GM12878 (cell line): ENCODE results near the gene ATP8A1. TPM values are rescaled to one million over a fixed set of nuclear protein-coding genes. Genes with fewer than 3 reads are reported as not detected.

ENCODE experiments used
- ATAC-seq: fragments of 200-7000 bp; cut with Tn5 transposase; 3 replicates; pipeline ENCODE4 v1.9.1; 2020; ENCODE audit warnings: mild to moderate bottlenecking, moderate library complexity
- BruUV-seq: library from RNA; stranded (reverse); fragments of 400-500 nt; replicated peaks from 2 replicates; lab custom pipeline; 2021; lab: Mats Ljungman, UMichigan
- CTCF ChIA-PET: fragments of 300-600 bp; sonication (Branson Sonifier 250); formaldehyde crosslinking; extraction: SDS; loops from one replicate; lab custom pipeline; 2021; ENCODE audit warnings: inconsistent platforms; lab: Yijun Ruan, JAX
- POLR2A ChIA-PET: fragments of 350-600 bp; formaldehyde crosslinking; extraction: SDS; loops from one replicate; lab custom pipeline; 2021; ENCODE audit warnings: inconsistent platforms; lab: Charles Lee
- RAD21 ChIA-PET: fragments of 300-600 bp; sonication (Branson Sonifier 250); formaldehyde crosslinking; loops from one replicate; lab custom pipeline; 2023; ENCODE audit warnings: antibody characterized with exemption; ENCODE audit not compliant: unreplicated experiment; lab: Charles Lee
- SMC1A ChIA-PET: fragments of 300-600 bp; sonication (Branson Sonifier 250); formaldehyde crosslinking; loops from one replicate; lab custom pipeline; 2023; ENCODE audit not compliant: unreplicated experiment, uncharacterized antibody; lab: Charles Lee
- DNase-seq: peaks from one replicate; pipeline ENCODE4 v3.0.0-alpha.2; 2011; ENCODE audit warnings: low read depth, low spot score
- FAIRE-seq: peaks from 3 replicates; lab custom pipeline; 2011; peaks lifted over from hg19 to GRCh38; lab: Jason Lieb, UNC
- H2AFZ ChIP-seq: 2 replicates; pipeline ENCODE4 v1.6.0; 2011; ENCODE audit warnings: low read depth, low read length, control low read depth; ENCODE audit not compliant: control insufficient read depth
- H3K27ac ChIP-seq: 2 replicates; pipeline ENCODE4 v1.5.1; 2011; ENCODE audit warnings: control low read depth; ENCODE audit not compliant: control insufficient read depth, insufficient read depth
- H3K27me3 ChIP-seq, 2 experiments: replicated peaks in 1 of 2; 2 replicates each; pipeline versions ENCODE4 v1.6.0 to v1.6.1; 2011; ENCODE audit warnings: low read length in 1 of 2; ENCODE audit not compliant: control insufficient read depth in 2 of 2, insufficient read depth in 2 of 2
- H3K36me3 ChIP-seq, 2 experiments: 2 replicates each; pipeline ENCODE4 v1.5.1; 2011; ENCODE audit warnings: low read length in 1 of 2; ENCODE audit not compliant: control insufficient read depth in 2 of 2, insufficient read depth in 2 of 2
- H3K4me1 ChIP-seq: 2 replicates; pipeline ENCODE4 v1.6.1; 2011; ENCODE audit warnings: mild to moderate bottlenecking, low read length, moderate library complexity, mixed read lengths; ENCODE audit not compliant: control insufficient read depth, insufficient read depth
- H3K4me2 ChIP-seq: 2 replicates; pipeline ENCODE4 v1.6.0; 2011; ENCODE audit warnings: control low read depth; ENCODE audit not compliant: control insufficient read depth, insufficient read depth
- H3K4me3 ChIP-seq: fragments of 200-600 bp; sonication (generic); 2 replicates; pipeline ENCODE4 v1.5.1; 2016
- H3K79me2 ChIP-seq: 2 replicates; pipeline ENCODE4 v1.6.0; 2011; ENCODE audit warnings: low read length; ENCODE audit not compliant: control insufficient read depth, insufficient read depth
- H3K9ac ChIP-seq: 2 replicates; pipeline ENCODE4 v1.8.0; 2011; ENCODE audit warnings: low read length, control low read depth, mixed read lengths; ENCODE audit not compliant: control insufficient read depth, insufficient read depth
- H3K9me3 ChIP-seq: replicated peaks from 3 replicates; pipeline ENCODE4 v1.5.1; 2011; ENCODE audit warnings: mild to moderate bottlenecking, low read length; ENCODE audit not compliant: control insufficient read depth, insufficient read depth
- H4K20me1 ChIP-seq: 2 replicates; pipeline ENCODE4 v1.6.0; 2011; ENCODE audit not compliant: control insufficient read depth, insufficient read depth
- ATF7 ChIP-seq: fragments of 450-650 bp; IDR thresholded peaks from 2 replicates; pipeline ENCODE4 v1.6.1; 2016; ENCODE audit warnings: low read depth, mild to moderate bottlenecking
- CREB1 ChIP-seq: IDR thresholded peaks from 2 replicates; pipeline ENCODE4 v1.6.1; 2012; ENCODE audit warnings: low read depth, mild to moderate bottlenecking, inconsistent platforms
- CREM ChIP-seq: IDR thresholded peaks from 2 replicates; pipeline ENCODE4 v1.6.1; 2014; ENCODE audit warnings: antibody characterized with exemption, low read depth
- ETV6 ChIP-seq, 2 experiments: fragments of 450-650 bp in 1 of 2; IDR thresholded peaks in 1 of 2; conservative IDR thresholded peaks in 1 of 2; 2 replicates each; pipeline ENCODE4 v1.6.1; 2014; ENCODE audit warnings: antibody characterized with exemption in 1 of 2, borderline replicate concordance in 1 of 2, low read depth in 1 of 2, mild to moderate bottlenecking in 1 of 2, moderate library complexity in 1 of 2
- FOXK2 ChIP-seq: fragments of 450-650 bp; IDR thresholded peaks from 2 replicates; pipeline ENCODE4 v1.6.1; 2017; ENCODE audit warnings: mild to moderate bottlenecking, moderate library complexity
- GABPA ChIP-seq: IDR thresholded peaks from 2 replicates; pipeline ENCODE4 v1.6.1; 2014; ENCODE audit warnings: antibody characterized with exemption, low read depth, mild to moderate bottlenecking, inconsistent platforms
- GATAD2B ChIP-seq: fragments of 450-650 bp; conservative IDR thresholded peaks from 2 replicates; pipeline ENCODE4 v1.6.1; 2017; ENCODE audit warnings: low read depth, mild to moderate bottlenecking, moderate library complexity
- MEF2B ChIP-seq: fragments of 450-650 bp; IDR thresholded peaks from 2 replicates; pipeline ENCODE4 v1.6.1; 2018; ENCODE audit warnings: mild to moderate bottlenecking, moderate library complexity; ENCODE audit not compliant: partially characterized antibody, poor library complexity, severe bottlenecking
- NFYB ChIP-seq: IDR thresholded peaks from 2 replicates; pipeline ENCODE4 v1.6.1; 2011; ENCODE audit warnings: low read depth, mild to moderate bottlenecking, low read length, improper control_type of control experiment, moderate library complexity; ENCODE audit not compliant: insufficient read depth
- SREBF2 ChIP-seq: IDR thresholded peaks from 2 replicates; pipeline ENCODE4 v1.6.1; 2012; ENCODE audit warnings: mild to moderate bottlenecking, low read length
- ZZZ3 ChIP-seq: IDR thresholded peaks from 2 replicates; pipeline ENCODE4 v1.6.1; 2011; ENCODE audit warnings: low read depth; ENCODE audit not compliant: control insufficient read depth, insufficient read length
- in situ Hi-C: fragments of 300-500 bp; cut with MboI; formaldehyde crosslinking; loops from 9 replicates; pipeline ENCODE4 v1.14.3; 2018; ENCODE audit warnings: mixed read lengths
- intact Hi-C: fragments of 100-400 bp; cut with micrococcal nuclease; formaldehyde crosslinking; loops from one replicate; pipeline ENCODE4 v1.14.2; 2022; ENCODE audit not compliant: unreplicated experiment
- polyA plus RNA-seq, 11 experiments: library from polyadenylated mRNA; depleted of rRNA in 4 of 11; unstranded in 6 of 11; stranded (reverse) in 5 of 11; fragments of >200 nt; fragmentation: Nextera tagmentation in 4 of 11; fragmentation: Illumina TruSeq in 1 of 11; extraction: Ambion mirVana in 4 of 11; extraction: Trizol in 1 of 11; gene quantifications; 1 replicate in 1 of 11; 2 replicates in 10 of 11; pipeline versions ENCODE4 v1.2.1 to v1.2.3, GENCODE V29; 2011 to 2016; ENCODE audit warnings: inconsistent platforms in 2 of 11, missing spikeins in 2 of 11, low read depth in 1 of 11
- total RNA-seq, 4 experiments: library from RNA; depleted of rRNA in 3 of 4; stranded (reverse); fragments of >200 nt in 3 of 4; fragmentation: Illumina TruSeq in 1 of 4; extraction: Trizol in 1 of 4; gene quantifications; 2 replicates each; pipeline versions ENCODE4 v1.2.1 to v1.2.3, GENCODE V29; 2013 to 2021
- TF ChIP-seq, protein P1 (sequence below): IDR thresholded peaks from 2 replicates; pipeline ENCODE4 v1.6.1; 2011; ENCODE audit warnings: borderline replicate concordance, low read depth, mild to moderate bottlenecking, moderate library complexity, mixed read lengths, low read length; ENCODE audit not compliant: insufficient read depth; ENCODE audit errors: extremely low read length
- TF ChIP-seq, protein P2 (sequence below): fragments of 150-350 bp; IDR thresholded peaks from 2 replicates; pipeline ENCODE4 v1.6.1; 2016; ENCODE audit warnings: low read depth, low read length
- TF ChIP-seq, protein P3 (sequence below): IDR thresholded peaks from 2 replicates; pipeline ENCODE4 v1.6.1; 2011; ENCODE audit warnings: mild to moderate bottlenecking, low read depth, low read length, moderate library complexity; ENCODE audit not compliant: insufficient replicate concordance

ATP8A1 gene
- total and polyA plus RNA-seq, 10 of the 15 experiments (the other 5 are each of a cell fraction or from before 2014, with no cell fraction given), result 9.0 to 116 (median 37.3) TPM

DNA sequence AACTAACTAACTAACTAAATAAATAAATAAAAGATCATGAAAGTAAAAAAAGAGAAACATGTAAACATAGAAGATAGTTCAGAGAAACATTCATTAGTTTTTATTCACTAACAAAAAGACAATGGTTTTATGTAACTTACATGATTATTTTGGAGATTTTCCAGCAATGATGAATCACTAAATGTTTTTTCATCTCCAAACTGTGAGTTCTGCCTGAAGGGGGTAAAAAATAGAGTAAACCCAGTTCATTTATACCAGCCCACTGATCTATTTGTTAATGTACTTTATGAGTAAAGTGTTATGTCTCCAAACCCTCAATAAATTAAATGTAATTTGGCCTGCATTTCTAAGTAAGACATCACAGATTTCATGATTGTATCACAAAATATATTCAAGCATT, 101.1 kb downstream of the ATP8A1 start:
- peaks cover 2 to 10% of the 10 kb centered on the region in 2 experiments; a peak in 3 of 4 replicates for H3K36me3 ChIP-seq
- no peak for ATAC-seq

More for the DNA sequence above, 101.1 kb downstream of the ATP8A1 start:
- Histone ChIP-seq H3K9me3 (no peaks in the 10 kb centered on the region), H4K20me1 (no peaks in the 10 kb centered on the region), H3K4me3 (no peak overlapping the region), H3K4me1 (no peaks in the 10 kb centered on the region), H3K4me2 (no peak overlapping the region), H3K9ac (no peak overlapping the region), H3K27me3 (no peaks in the 10 kb centered on the region), H3K79me2 (no peaks in the 10 kb centered on the region), H2AFZ (no peak overlapping the region), H3K27ac (no peak overlapping the region)
- in situ Hi-C loops, result no loop called here
- SMC1A ChIA-PET, result no interaction called here
- no peak for DNase-seq
- no TSS peak for BruUV-seq
- POLR2A ChIA-PET, result no interaction called here
- FAIRE-seq, result no peak
- no peak for TF ChIP-seq ZZZ3
- TF ChIP-seq NFYB, result no peak
- no peak for TF ChIP-seq SREBF2
- TF ChIP-seq CREB1, result no peak
- TF ChIP-seq ATF7, result no peak
- TF ChIP-seq, protein P1, sequence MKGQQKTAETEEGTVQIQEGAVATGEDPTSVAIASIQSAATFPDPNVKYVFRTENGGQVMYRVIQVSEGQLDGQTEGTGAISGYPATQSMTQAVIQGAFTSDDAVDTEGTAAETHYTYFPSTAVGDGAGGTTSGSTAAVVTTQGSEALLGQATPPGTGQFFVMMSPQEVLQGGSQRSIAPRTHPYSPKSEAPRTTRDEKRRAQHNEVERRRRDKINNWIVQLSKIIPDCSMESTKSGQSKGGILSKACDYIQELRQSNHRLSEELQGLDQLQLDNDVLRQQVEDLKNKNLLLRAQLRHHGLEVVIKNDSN, result no peak
- TF ChIP-seq ETV6 (conservative IDR thresholded peaks at IDR 0.05 in 1 of 2, IDR thresholded peaks at IDR 0.05 in 1 of 2; ENCODE audit: borderline replicate concordance in 1 of 2, low read depth in 1 of 2), result no peak
- TF ChIP-seq CREM, result no peak
- TF ChIP-seq FOXK2, result no peak
- TF ChIP-seq MEF2B, result no peak
- TF ChIP-seq, protein P2, sequence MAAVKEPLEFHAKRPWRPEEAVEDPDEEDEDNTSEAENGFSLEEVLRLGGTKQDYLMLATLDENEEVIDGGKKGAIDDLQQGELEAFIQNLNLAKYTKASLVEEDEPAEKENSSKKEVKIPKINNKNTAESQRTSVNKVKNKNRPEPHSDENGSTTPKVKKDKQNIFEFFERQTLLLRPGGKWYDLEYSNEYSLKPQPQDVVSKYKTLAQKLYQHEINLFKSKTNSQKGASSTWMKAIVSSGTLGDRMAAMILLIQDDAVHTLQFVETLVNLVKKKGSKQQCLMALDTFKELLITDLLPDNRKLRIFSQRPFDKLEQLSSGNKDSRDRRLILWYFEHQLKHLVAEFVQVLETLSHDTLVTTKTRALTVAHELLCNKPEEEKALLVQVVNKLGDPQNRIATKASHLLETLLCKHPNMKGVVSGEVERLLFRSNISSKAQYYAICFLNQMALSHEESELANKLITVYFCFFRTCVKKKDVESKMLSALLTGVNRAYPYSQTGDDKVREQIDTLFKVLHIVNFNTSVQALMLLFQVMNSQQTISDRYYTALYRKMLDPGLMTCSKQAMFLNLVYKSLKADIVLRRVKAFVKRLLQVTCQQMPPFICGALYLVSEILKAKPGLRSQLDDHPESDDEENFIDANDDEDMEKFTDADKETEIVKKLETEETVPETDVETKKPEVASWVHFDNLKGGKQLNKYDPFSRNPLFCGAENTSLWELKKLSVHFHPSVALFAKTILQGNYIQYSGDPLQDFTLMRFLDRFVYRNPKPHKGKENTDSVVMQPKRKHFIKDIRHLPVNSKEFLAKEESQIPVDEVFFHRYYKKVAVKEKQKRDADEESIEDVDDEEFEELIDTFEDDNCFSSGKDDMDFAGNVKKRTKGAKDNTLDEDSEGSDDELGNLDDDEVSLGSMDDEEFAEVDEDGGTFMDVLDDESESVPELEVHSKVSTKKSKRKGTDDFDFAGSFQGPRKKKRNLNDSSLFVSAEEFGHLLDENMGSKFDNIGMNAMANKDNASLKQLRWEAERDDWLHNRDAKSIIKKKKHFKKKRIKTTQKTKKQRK, result no peak
- no peak for TF ChIP-seq GABPA
- TF ChIP-seq, protein P3, sequence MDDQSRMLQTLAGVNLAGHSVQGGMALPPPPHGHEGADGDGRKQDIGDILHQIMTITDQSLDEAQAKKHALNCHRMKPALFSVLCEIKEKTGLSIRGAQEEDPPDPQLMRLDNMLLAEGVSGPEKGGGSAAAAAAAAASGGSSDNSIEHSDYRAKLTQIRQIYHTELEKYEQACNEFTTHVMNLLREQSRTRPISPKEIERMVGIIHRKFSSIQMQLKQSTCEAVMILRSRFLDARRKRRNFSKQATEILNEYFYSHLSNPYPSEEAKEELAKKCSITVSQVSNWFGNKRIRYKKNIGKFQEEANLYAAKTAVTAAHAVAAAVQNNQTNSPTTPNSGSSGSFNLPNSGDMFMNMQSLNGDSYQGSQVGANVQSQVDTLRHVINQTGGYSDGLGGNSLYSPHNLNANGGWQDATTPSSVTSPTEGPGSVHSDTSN, result no peak
- TF ChIP-seq GATAD2B, result no peak
- CTCF ChIA-PET, result no interaction called here
- RAD21 ChIA-PET, result no interaction called here
- intact Hi-C loops, result no loop called here
